Fibroblast of lung (primary cell): ENCODE data around the gene BNIPL. TPM values are rescaled to one million over a fixed set of nuclear protein-coding genes. Genes with fewer than 3 reads are reported as not detected.
A peak's percentile ranks its signal among the peaks of the same experiment; 100 is the strongest.

Experiments
- DNase-seq, 2 donors: peaks; one replicate each; pipeline versions ENCODE4 v3.0.0 to v3.0.0-alpha.2; 2010; ENCODE audit warnings: low read depth in 2 of 2
- H2AFZ ChIP-seq: 2 replicates; pipeline ENCODE4 v1.5.1; 2012; ENCODE audit warnings: low read length, control low read depth, inconsistent platforms
- H3K27ac ChIP-seq: 2 replicates; pipeline ENCODE4 v1.5.1; 2011; ENCODE audit warnings: low read length, control low read depth; ENCODE audit not compliant: insufficient read depth
- H3K27me3 ChIP-seq: 2 replicates; pipeline ENCODE4 v1.5.1; 2011; ENCODE audit warnings: mild to moderate bottlenecking, low read length; ENCODE audit not compliant: control insufficient read depth, insufficient read depth
- H3K36me3 ChIP-seq: 2 replicates; pipeline ENCODE4 v1.5.1; 2011; ENCODE audit warnings: low read length; ENCODE audit not compliant: control insufficient read depth, insufficient read depth
- H3K4me1 ChIP-seq: 2 replicates; pipeline ENCODE4 v1.5.1; 2011; ENCODE audit warnings: low read length; ENCODE audit not compliant: control insufficient read depth, insufficient read depth; ENCODE audit errors: extremely low read depth
- H3K4me2 ChIP-seq: 2 replicates; pipeline ENCODE4 v1.5.1; 2011; ENCODE audit warnings: low read length, control low read depth; ENCODE audit not compliant: insufficient read depth; ENCODE audit errors: extremely low read depth
- H3K4me3 ChIP-seq, 4 experiments: fragments of 200-600 bp in 1 of 4; sonication (generic) in 1 of 4; replicated peaks in 1 of 4; 2 replicates each; pipeline ENCODE4 v1.5.1; 2011 to 2016; ENCODE audit warnings: low read length in 4 of 4, low read depth in 3 of 4, mild to moderate bottlenecking in 3 of 4, control low read depth in 2 of 4, inconsistent platforms in 1 of 4, mixed read lengths in 1 of 4; ENCODE audit not compliant: insufficient read depth in 1 of 4; ENCODE audit errors: control extremely low read depth in 1 of 4
- H3K79me2 ChIP-seq: 2 replicates; pipeline ENCODE4 v1.5.1; 2012; ENCODE audit warnings: mild to moderate bottlenecking, low read length, inconsistent platforms; ENCODE audit not compliant: control insufficient read depth, insufficient read depth
- H3K9ac ChIP-seq: 2 replicates; pipeline ENCODE4 v1.5.1; 2011; ENCODE audit warnings: mild to moderate bottlenecking, low read length, control low read depth; ENCODE audit not compliant: insufficient read depth
- H3K9me3 ChIP-seq: 2 replicates; pipeline ENCODE4 v1.5.1; 2012; ENCODE audit warnings: low read depth, low read length; ENCODE audit not compliant: control insufficient read depth, insufficient read depth
- H4K20me1 ChIP-seq: 2 replicates; pipeline ENCODE4 v1.5.1; 2011; ENCODE audit warnings: low read length; ENCODE audit not compliant: control insufficient read depth, insufficient read depth; ENCODE audit errors: extremely low read depth
- EZH2 ChIP-seq: IDR thresholded peaks from 2 replicates; pipeline ENCODE4 v1.5.1; 2012; ENCODE audit warnings: low read length, control low read depth, mild to moderate bottlenecking; ENCODE audit errors: missing control alignments
- polyA plus RNA-seq, 2 donors: library from polyadenylated mRNA; depleted of rRNA in 1 of 2; stranded (reverse) in 1 of 2; unstranded in 1 of 2; fragments of >200 nt; gene quantifications; 2 replicates each; pipeline ENCODE4 v1.2.1, GENCODE V29; 2011 to 2012; ENCODE audit warnings: missing spikeins in 1 of 2
- total RNA-seq: library from RNA; depleted of rRNA; stranded (reverse); fragments of >200 nt; gene quantifications from 2 replicates; pipeline ENCODE4 v1.2.1, GENCODE V29; 2014
- TF ChIP-seq, protein P1 (sequence below), 2 donors: IDR thresholded peaks in 1 of 2; conservative IDR thresholded peaks in 1 of 2; 1 replicate in 1 of 2; 2 replicates in 1 of 2; pipeline ENCODE4 v1.5.1; 2011 to 2012; ENCODE audit warnings: low read length in 2 of 2, control low read depth in 1 of 2, inconsistent platforms in 1 of 2, low read depth in 1 of 2, mild to moderate bottlenecking in 1 of 2

Gene BNIPL
- total and polyA plus RNA-seq, 2 donors (not counting 1 experiment from before 2014, with no cell fraction given): 0.10 to 0.33 TPM

DNA sequence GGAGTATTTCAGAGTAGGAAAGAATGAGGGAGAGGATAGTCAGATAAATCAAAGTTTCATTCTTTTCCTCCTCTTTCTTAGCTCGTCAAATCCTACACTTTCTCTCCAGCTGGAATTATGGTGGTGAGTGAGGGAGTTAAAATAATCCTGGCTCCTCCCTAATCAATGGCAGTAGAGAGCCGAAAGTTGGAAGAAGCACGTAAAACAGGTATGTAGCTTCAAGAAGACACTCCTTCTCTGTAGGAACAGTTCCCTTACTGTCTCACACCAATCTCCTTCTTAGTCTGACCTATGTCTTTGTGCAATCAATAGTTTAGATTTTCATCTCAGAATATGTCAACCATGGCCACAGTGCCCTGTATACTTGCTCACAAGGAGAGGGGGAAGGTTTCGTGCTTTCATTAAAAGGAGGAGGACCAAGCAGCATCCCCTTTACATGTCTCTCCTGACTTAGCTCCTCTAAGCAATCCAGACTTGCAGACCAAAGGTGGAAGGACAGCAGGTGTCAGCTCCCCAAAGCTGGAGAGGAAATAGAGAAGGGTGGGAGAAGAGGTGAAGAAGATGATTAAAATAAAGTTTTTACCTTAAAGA is 30.6 kb upstream of the BNIPL start:
- peak overlapping the region; percentile 99 for H3K4me2 ChIP-seq
- peaks cover 3% of the 10 kb centered on the region for H3K36me3 ChIP-seq
- H3K9me3 ChIP-seq: no peaks in the 10 kb centered on the region
- H4K20me1 ChIP-seq: no peaks in the 10 kb centered on the region
- H3K4me3 ChIP-seq: peak overlapping the region; percentile 64 to 84 (median 72)
- H3K9ac ChIP-seq: peak overlapping the region; percentile 56
- H2AFZ ChIP-seq: peak overlapping the region; percentile 84
- H3K4me1 ChIP-seq: peaks cover 14% of the 10 kb centered on the region
- peak overlapping the region; percentile 94 for H3K27ac ChIP-seq
- H3K79me2 ChIP-seq: peaks cover 3% of the 10 kb centered on the region
- no peaks in the 10 kb centered on the region for H3K27me3 ChIP-seq
- DNase-seq: no peak
- TF ChIP-seq EZH2: no peak
- TF ChIP-seq, protein P1, sequence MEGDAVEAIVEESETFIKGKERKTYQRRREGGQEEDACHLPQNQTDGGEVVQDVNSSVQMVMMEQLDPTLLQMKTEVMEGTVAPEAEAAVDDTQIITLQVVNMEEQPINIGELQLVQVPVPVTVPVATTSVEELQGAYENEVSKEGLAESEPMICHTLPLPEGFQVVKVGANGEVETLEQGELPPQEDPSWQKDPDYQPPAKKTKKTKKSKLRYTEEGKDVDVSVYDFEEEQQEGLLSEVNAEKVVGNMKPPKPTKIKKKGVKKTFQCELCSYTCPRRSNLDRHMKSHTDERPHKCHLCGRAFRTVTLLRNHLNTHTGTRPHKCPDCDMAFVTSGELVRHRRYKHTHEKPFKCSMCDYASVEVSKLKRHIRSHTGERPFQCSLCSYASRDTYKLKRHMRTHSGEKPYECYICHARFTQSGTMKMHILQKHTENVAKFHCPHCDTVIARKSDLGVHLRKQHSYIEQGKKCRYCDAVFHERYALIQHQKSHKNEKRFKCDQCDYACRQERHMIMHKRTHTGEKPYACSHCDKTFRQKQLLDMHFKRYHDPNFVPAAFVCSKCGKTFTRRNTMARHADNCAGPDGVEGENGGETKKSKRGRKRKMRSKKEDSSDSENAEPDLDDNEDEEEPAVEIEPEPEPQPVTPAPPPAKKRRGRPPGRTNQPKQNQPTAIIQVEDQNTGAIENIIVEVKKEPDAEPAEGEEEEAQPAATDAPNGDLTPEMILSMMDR (conservative IDR thresholded peaks at IDR 0.05 in 1 of 2, IDR thresholded peaks at IDR 0.05 in 1 of 2; ENCODE audit: low read depth in 1 of 2, low read length in 2 of 2): no peak

DNA sequence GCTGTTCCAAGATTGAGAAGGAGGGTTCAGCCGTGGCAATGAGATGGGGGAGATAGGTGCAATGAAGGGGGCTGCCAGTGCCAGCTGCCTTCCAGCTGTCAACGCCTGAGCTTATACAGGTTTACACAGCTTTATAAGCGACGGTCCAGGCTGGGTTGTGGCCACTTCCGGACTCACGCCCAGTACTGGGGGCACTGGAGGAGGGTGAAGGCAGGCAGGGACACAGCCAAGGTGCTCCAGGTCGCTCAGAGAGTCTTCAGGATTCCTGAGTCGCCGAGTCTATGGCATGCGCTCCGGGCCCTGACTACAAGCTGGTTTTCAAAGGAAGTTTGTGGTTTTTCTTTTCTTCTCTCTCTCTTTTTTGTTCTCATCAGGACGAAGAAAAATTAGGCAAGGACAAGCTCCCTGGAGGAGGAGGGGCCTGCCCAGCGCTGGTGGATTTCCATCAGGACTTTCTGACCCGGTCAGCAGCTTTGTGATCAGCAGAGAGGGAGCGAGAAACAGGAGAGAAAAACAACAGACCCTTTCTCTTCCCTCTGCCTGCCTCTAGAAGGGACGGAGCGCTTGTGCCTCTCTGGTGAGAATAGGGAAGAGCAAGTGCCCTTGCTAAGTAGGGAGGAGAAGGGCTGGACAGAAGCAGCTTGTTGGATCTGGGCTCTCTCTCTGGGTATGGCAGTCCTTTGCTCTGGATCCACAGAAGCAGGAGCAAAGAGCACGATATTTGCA is 29.9 kb upstream of the BNIPL start, which contains the start of gene MINDY1:
Gene MINDY1 (minus strand): TSS at position 576 of the 726 bp plus-strand sequence. CDS start 4,285 bp downstream, outside the sequence.
- peak within 1 kb of the TSS; percentile 94 for H3K27ac ChIP-seq
- DNase-seq: peak; percentile 86 to 89
- no peaks in the 10 kb centered on the region for H3K9me3 ChIP-seq
- H3K4me1 ChIP-seq: peaks cover 14% of the 10 kb centered on the region
- no peaks in the 10 kb centered on the region for H3K36me3 ChIP-seq
- peak within 1 kb of the TSS; percentile 84 for H2AFZ ChIP-seq
- peak within 1 kb of the TSS; percentile 99 for H3K4me2 ChIP-seq
- peak within 1 kb of the TSS; percentile 64 to 94 (median 72) for H3K4me3 ChIP-seq
- peak within 1 kb of the TSS; percentile 56 for H3K9ac ChIP-seq
- H3K79me2 ChIP-seq: peaks cover 3% of the 10 kb centered on the region
- H4K20me1 ChIP-seq: no peaks in the 10 kb centered on the region
- no peaks in the 10 kb centered on the region for H3K27me3 ChIP-seq
- TF ChIP-seq, protein P1 (conservative IDR thresholded peaks at IDR 0.05 in 1 of 2, IDR thresholded peaks at IDR 0.05 in 1 of 2; ENCODE audit: low read depth in 1 of 2, low read length in 2 of 2): peak; percentile 56 to 70
- TF ChIP-seq EZH2: no peak

DNA sequence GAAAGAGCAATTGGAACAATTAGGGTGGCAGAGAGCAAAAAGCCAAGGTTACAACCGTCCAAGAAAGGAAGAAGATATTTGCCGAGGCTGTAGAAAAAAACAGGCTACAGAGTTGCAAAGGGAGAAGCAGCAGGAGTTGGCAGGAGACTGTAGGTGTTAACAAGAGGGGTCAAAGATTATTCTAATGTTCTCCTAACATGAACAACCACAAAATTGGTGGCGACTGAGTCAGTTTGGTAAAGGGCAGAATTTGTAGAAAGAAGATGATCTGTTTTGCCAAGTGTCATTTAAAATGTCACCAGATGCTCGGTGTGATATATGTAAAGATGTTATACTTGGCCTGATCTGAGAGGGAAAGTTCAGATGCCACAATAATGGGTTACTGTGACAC is 28.5 kb upstream of the BNIPL start:
- Histone ChIP-seq H3K4me3 (peak overlapping the region; percentile 16 to 94 (median 42)), H3K4me2 (peak overlapping the region; percentile 83), H2AFZ (peak overlapping the region; percentile 48), H3K4me1 (peaks cover 14% of the 10 kb centered on the region), H3K9me3 (no peaks in the 10 kb centered on the region), H3K27ac (peak overlapping the region; percentile 94), H3K36me3 (no peaks in the 10 kb centered on the region), H4K20me1 (no peaks in the 10 kb centered on the region), H3K79me2 (peaks cover 3% of the 10 kb centered on the region), H3K27me3 (no peaks in the 10 kb centered on the region), H3K9ac (peak overlapping the region; percentile 48)
- no peak for DNase-seq
- TF ChIP-seq EZH2: no peak
- TF ChIP-seq, protein P1 (conservative IDR thresholded peaks at IDR 0.05 in 1 of 2, IDR thresholded peaks at IDR 0.05 in 1 of 2; ENCODE audit: low read depth in 1 of 2, low read length in 2 of 2): no peak
